SK-N-MC (cell line): ENCODE data around the gene SPDYE6.
"Not testable (repeated sequence)": the region's sequence is repeated elsewhere in the genome, so short reads cannot be mapped to it uniquely, and the experiment has no call there.

ENCODE experiments used
- EZH2 ChIP-seq: fragments of 200-600 bp; sonication (generic); IDR thresholded peaks from one replicate; pipeline ENCODE4 v1.6.1; 2017; ENCODE audit warnings: antibody characterized with exemption
- FOXP2 ChIP-seq: optimal IDR thresholded peaks from 2 replicates; pipeline ENCODE3; 2011; ENCODE audit warnings: mild to moderate bottlenecking, moderate library complexity; ENCODE audit not compliant: insufficient read depth; ENCODE audit errors: extremely low read length, control extremely low read depth
- POLR2AphosphoS5 ChIP-seq: IDR thresholded peaks from 2 replicates; pipeline ENCODE4 v1.6.1; 2012; ENCODE audit warnings: mild to moderate bottlenecking, low read depth, low read length, borderline replicate concordance

- not testable (repeated sequence) for TF ChIP-seq EZH2, POLR2AphosphoS5, FOXP2
Measured at GRCh38 chr7:102325106-102325505, 31.1 kb downstream of the SPDYE6 start.
